Transverse colon (tissue), 4 donors: ENCODE results near the gene SUSD6. TPM values are rescaled to one million over a fixed set of nuclear protein-coding genes. Genes with fewer than 3 reads are reported as not detected.

Source experiments
- DNase-seq: peaks from one replicate; pipeline ENCODE4 v3.0.0-alpha.2; 2019
- H3K27ac ChIP-seq, 4 donors: fragments of 200-600 bp; sonication (generic); 2 replicates each; pipeline ENCODE4 v1.5.1; 2016 to 2018; ENCODE audit warnings: inconsistent platforms in 4 of 4
- H3K27me3 ChIP-seq: fragments of 200-600 bp; sonication (generic); 2 replicates; pipeline ENCODE4 v1.5.1; 2017; ENCODE audit warnings: inconsistent platforms
- H3K36me3 ChIP-seq, 4 donors: fragments of 200-600 bp; sonication (generic); 2 replicates each; pipeline ENCODE4 v1.5.1; 2017 to 2019; ENCODE audit warnings: inconsistent platforms in 4 of 4
- H3K4me1 ChIP-seq, 4 donors: fragments of 200-600 bp; sonication (generic); 2 replicates each; pipeline ENCODE4 v1.5.1; 2017 to 2020; ENCODE audit warnings: inconsistent platforms in 4 of 4
- H3K4me3 ChIP-seq, 4 donors: fragments of 200-600 bp; sonication (generic); 1 replicate in 1 of 4; 2 replicates in 3 of 4; pipeline versions ENCODE4 v1.5.1 to v1.6.1; 2017 to 2019; ENCODE audit warnings: inconsistent platforms in 4 of 4
- H3K9me3 ChIP-seq, 2 donors: fragments of 200-600 bp; sonication (generic); 2 replicates each; pipeline ENCODE4 v1.5.1; 2017 to 2019; ENCODE audit warnings: inconsistent platforms in 2 of 2
- CTCF ChIP-seq, 5 experiments: fragments of 200-600 bp in 3 of 5; fragments of 450-650 bp in 2 of 5; sonication (generic) in 3 of 5; IDR thresholded peaks; 1 replicate in 2 of 5; 2 replicates in 3 of 5; pipeline ENCODE4 v1.5.1; 2016 to 2017; ENCODE audit warnings: antibody characterized with exemption in 5 of 5, inconsistent platforms in 3 of 5, mild to moderate bottlenecking in 2 of 5, moderate library complexity in 1 of 5
- EP300 ChIP-seq: sonication (generic); formaldehyde crosslinking; IDR thresholded peaks from one replicate; pipeline ENCODE4 v1.6.1; 2017; ENCODE audit warnings: antibody characterized with exemption, low read depth
- POLR2A ChIP-seq: fragments of 450-650 bp; IDR thresholded peaks from one replicate; pipeline ENCODE4 v1.6.1; 2016; ENCODE audit warnings: antibody characterized with exemption, mild to moderate bottlenecking, moderate library complexity
- POLR2AphosphoS5 ChIP-seq, 3 donors: sonication (generic); formaldehyde crosslinking; IDR thresholded peaks; one replicate each; pipeline ENCODE4 v1.6.1; 2016; ENCODE audit warnings: antibody characterized with exemption in 3 of 3
- WGBS, 2 donors: methylation state at CpG; one replicate each; pipeline ENCODE4 v1.1.5; 2018; ENCODE audit warnings: low coverage in 1 of 2; 5-methylcytosine and 5-hydroxymethylcytosine counted together
- in situ Hi-C, 4 donors: fragments of 200-750 bp; cut with MboI; loops; one replicate each; pipeline versions ENCODE4 v1.15.0 to v1.15.1; 2017; ENCODE audit warnings: low sequenced_read_pairs in 3 of 4, low pct_ligation_motif_present in 1 of 4, low pct_unique_long_range_greater_than_20kb in 1 of 4
- intact Hi-C: fragments of 100-400 bp; cut with DNase I; formaldehyde crosslinking; loops from one replicate; pipeline ENCODE4 v1.15.1; 2023; ENCODE audit warnings: low total_unique reads
- total RNA-seq, 4 donors: library from RNA; depleted of rRNA; stranded (reverse); fragments of >200 nt; gene quantifications; one replicate each; pipeline ENCODE4 v1.1.0, GENCODE V29; 2016

Gene SUSD6
- total RNA-seq, 4 donors from 2014 or later: 29.1 to 159 (median 95.0) TPM

GRCh38 chr14:69605738-69606137, 5.7 kb upstream of the SUSD6 start:
- Histone ChIP-seq H3K9me3 (no peaks in the 10 kb centered on the region), H3K36me3 (no peaks in the 10 kb centered on the region), H3K27me3 (no peaks in the 10 kb centered on the region), H3K4me3 (no peak overlapping the region), H3K4me1 (peaks cover 5 to 43% (median 22%) of the 10 kb centered on the region in 4 donors), H3K27ac (peak overlapping the region; percentile 73 to 79 (median 76))
- intact Hi-C loops: no loop called here
- no peak for TF ChIP-seq CTCF (IDR thresholded peaks at IDR 0.05)
- TF ChIP-seq POLR2AphosphoS5 (IDR thresholded peaks at IDR 0.05): no peak
- TF ChIP-seq POLR2A: no peak
- no peak for TF ChIP-seq EP300
- DNase-seq: peak; percentile 43
- in situ Hi-C loops: no loop called here

- DNase-seq: peak; percentile 56
- Histone ChIP-seq H3K4me3 (no peak overlapping the region), H3K36me3 (no peaks in the 10 kb centered on the region), H3K27ac (peak overlapping the region; percentile 73 to 79 (median 76)), H3K9me3 (no peaks in the 10 kb centered on the region), H3K27me3 (no peaks in the 10 kb centered on the region), H3K4me1 (peaks cover 5 to 46% (median 24%) of the 10 kb centered on the region in 4 donors)
- TF ChIP-seq EP300: no peak
- no peak for TF ChIP-seq CTCF (IDR thresholded peaks at IDR 0.05)
- no peak for TF ChIP-seq POLR2AphosphoS5 (IDR thresholded peaks at IDR 0.05)
- no peak for TF ChIP-seq POLR2A
- WGBS, 2 donors: 74 to 75% methylated on average over 2 to 5 of the region's 5 CpGs
- in situ Hi-C loops: no loop called here
- intact Hi-C loops: no loop called here
Measured at GRCh38 chr14:69606258-69607184, 4.9 kb upstream of the SUSD6 start.

- in situ Hi-C loops (no loop called here), intact Hi-C loops (no loop called here)
- peak overlapping the region in 3 of 4 donors; percentile 19 to 88 (median 80) for H3K4me3 ChIP-seq
- H3K27me3 ChIP-seq: no peaks in the 10 kb centered on the region
- H3K9me3 ChIP-seq: no peaks in the 10 kb centered on the region
- no peaks in the 10 kb centered on the region for H3K36me3 ChIP-seq
- 47 to 55% methylated on average over 2 to 8 of the region's 8 CpGs for WGBS, 2 donors
- no peak for DNase-seq
- TF ChIP-seq POLR2A (no peak), POLR2AphosphoS5 (IDR thresholded peaks at IDR 0.05) (no peak), CTCF (IDR thresholded peaks at IDR 0.05) (no peak), EP300 (no peak)
- peaks cover 17 to 68% (median 51%) of the 10 kb centered on the region in 4 donors for H3K4me1 ChIP-seq
- peak overlapping the region; percentile 97 to 99 (median 99) for H3K27ac ChIP-seq
Measured at GRCh38 chr14:69610020-69610873, 1.1 kb upstream of the SUSD6 start.

GRCh38 chr14:69610874-69611171, 573 bp upstream of the SUSD6 start:
- WGBS, 2 donors: 16% methylated on average over 8 of the region's 8 CpGs; no CpG with 5 or more reads in 1 of the 2 donors
- intact Hi-C loops: no loop called here
- H3K27me3 ChIP-seq: no peaks in the 10 kb centered on the region

More at GRCh38 chr14:69610874-69611171, 573 bp upstream of the SUSD6 start:
- TF ChIP-seq EP300 (no peak), CTCF (IDR thresholded peaks at IDR 0.05) (no peak)
- in situ Hi-C loops: no loop called here
- H3K4me1 ChIP-seq: peaks cover 14 to 68% (median 55%) of the 10 kb centered on the region in 4 donors
- no peak for DNase-seq
- H3K36me3 ChIP-seq: no peaks in the 10 kb centered on the region
- H3K27ac ChIP-seq: peak overlapping the region; percentile 97 to 99 (median 99)
- peak overlapping the region; percentile 19 to 88 (median 54) for H3K4me3 ChIP-seq
- no peaks in the 10 kb centered on the region for H3K9me3 ChIP-seq
